Ishikawa (cell line): Measurements from ENCODE around the gene PCK1.

Source experiments
- CEBPB ChIP-seq: IDR thresholded peaks from 2 replicates; pipeline ENCODE4 v1.6.1; 2012
- CREB1 ChIP-seq: IDR thresholded peaks from 2 replicates; pipeline ENCODE4 v1.6.1; 2012; ENCODE audit warnings: low read depth
- EGR1 ChIP-seq: IDR thresholded peaks from 2 replicates; pipeline ENCODE4 v1.6.1; 2012
- EP300 ChIP-seq: IDR thresholded peaks from 2 replicates; pipeline ENCODE4 v1.6.1; 2012; ENCODE audit warnings: borderline replicate concordance
- FOXM1 ChIP-seq: IDR thresholded peaks from 2 replicates; pipeline ENCODE4 v1.6.1; 2012; ENCODE audit warnings: low read depth, borderline replicate concordance
- NFIC ChIP-seq: IDR thresholded peaks from 2 replicates; pipeline ENCODE4 v1.6.1; 2012
- RAD21 ChIP-seq: IDR thresholded peaks from 2 replicates; pipeline ENCODE4 v1.6.1; 2012; ENCODE audit warnings: low read depth
- TAF1 ChIP-seq: IDR thresholded peaks from 2 replicates; pipeline ENCODE4 v1.6.1; 2012; ENCODE audit warnings: low read depth, mild to moderate bottlenecking
- TCF12 ChIP-seq: IDR thresholded peaks from 2 replicates; pipeline ENCODE4 v1.6.1; 2012; ENCODE audit warnings: low read depth
- TEAD4 ChIP-seq: IDR thresholded peaks from 2 replicates; pipeline ENCODE4 v1.6.1; 2012
- YY1 ChIP-seq: IDR thresholded peaks from 2 replicates; pipeline ENCODE4 v1.6.1; 2012; ENCODE audit warnings: low read depth
- ZBTB7A ChIP-seq: IDR thresholded peaks from 2 replicates; pipeline ENCODE4 v1.6.1; 2012; ENCODE audit warnings: low read depth
- TF ChIP-seq, protein P1 (sequence below): IDR thresholded peaks from 2 replicates; pipeline ENCODE4 v1.6.1; 2012
- TF ChIP-seq, protein P2 (sequence below): IDR thresholded peaks from 2 replicates; pipeline ENCODE4 v1.6.1; 2012
- TF ChIP-seq, protein P3 (sequence below): IDR thresholded peaks from 2 replicates; pipeline ENCODE4 v1.6.1; 2012; ENCODE audit warnings: low read depth, mild to moderate bottlenecking

The PCK1 gene

GRCh38 chr20:57581202-57582028 is 20.5 kb downstream of the PCK1 start:
- no peak for TF ChIP-seq CEBPB
- TF ChIP-seq, protein P1, sequence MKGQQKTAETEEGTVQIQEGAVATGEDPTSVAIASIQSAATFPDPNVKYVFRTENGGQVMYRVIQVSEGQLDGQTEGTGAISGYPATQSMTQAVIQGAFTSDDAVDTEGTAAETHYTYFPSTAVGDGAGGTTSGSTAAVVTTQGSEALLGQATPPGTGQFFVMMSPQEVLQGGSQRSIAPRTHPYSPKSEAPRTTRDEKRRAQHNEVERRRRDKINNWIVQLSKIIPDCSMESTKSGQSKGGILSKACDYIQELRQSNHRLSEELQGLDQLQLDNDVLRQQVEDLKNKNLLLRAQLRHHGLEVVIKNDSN = 0 out of 2 replicates have a peak, but pooled peaks have one; percentile 27

- no peak for TF ChIP-seq CREB1
- TF ChIP-seq NFIC = no peak
- TF ChIP-seq ZBTB7A = no peak
- TF ChIP-seq, protein P2, sequence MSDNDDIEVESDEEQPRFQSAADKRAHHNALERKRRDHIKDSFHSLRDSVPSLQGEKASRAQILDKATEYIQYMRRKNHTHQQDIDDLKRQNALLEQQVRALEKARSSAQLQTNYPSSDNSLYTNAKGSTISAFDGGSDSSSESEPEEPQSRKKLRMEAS = no peak
- no peak for TF ChIP-seq EP300
- no peak for TF ChIP-seq CEBPB
- no peak for TF ChIP-seq TAF1
- TF ChIP-seq, protein P1 = no peak
- no peak for TF ChIP-seq YY1
- no peak for TF ChIP-seq TEAD4
- TF ChIP-seq FOXM1 = no peak
- TF ChIP-seq, protein P3, sequence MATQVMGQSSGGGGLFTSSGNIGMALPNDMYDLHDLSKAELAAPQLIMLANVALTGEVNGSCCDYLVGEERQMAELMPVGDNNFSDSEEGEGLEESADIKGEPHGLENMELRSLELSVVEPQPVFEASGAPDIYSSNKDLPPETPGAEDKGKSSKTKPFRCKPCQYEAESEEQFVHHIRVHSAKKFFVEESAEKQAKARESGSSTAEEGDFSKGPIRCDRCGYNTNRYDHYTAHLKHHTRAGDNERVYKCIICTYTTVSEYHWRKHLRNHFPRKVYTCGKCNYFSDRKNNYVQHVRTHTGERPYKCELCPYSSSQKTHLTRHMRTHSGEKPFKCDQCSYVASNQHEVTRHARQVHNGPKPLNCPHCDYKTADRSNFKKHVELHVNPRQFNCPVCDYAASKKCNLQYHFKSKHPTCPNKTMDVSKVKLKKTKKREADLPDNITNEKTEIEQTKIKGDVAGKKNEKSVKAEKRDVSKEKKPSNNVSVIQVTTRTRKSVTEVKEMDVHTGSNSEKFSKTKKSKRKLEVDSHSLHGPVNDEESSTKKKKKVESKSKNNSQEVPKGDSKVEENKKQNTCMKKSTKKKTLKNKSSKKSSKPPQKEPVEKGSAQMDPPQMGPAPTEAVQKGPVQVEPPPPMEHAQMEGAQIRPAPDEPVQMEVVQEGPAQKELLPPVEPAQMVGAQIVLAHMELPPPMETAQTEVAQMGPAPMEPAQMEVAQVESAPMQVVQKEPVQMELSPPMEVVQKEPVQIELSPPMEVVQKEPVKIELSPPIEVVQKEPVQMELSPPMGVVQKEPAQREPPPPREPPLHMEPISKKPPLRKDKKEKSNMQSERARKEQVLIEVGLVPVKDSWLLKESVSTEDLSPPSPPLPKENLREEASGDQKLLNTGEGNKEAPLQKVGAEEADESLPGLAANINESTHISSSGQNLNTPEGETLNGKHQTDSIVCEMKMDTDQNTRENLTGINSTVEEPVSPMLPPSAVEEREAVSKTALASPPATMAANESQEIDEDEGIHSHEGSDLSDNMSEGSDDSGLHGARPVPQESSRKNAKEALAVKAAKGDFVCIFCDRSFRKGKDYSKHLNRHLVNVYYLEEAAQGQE = no peak
- TF ChIP-seq TCF12 = no peak
- no peak for TF ChIP-seq EGR1
Observed at GRCh38 chr20:57582029-57582378, 21.1 kb downstream of the PCK1 start.

GRCh38 chr20:57582432-57583288 is 21.8 kb downstream of the PCK1 start:
- no peak for TF ChIP-seq TCF12
- no peak for TF ChIP-seq EP300
- no peak for TF ChIP-seq FOXM1
- TF ChIP-seq, protein P3 = no peak
- TF ChIP-seq, protein P1 = peak; percentile 55

DNA sequence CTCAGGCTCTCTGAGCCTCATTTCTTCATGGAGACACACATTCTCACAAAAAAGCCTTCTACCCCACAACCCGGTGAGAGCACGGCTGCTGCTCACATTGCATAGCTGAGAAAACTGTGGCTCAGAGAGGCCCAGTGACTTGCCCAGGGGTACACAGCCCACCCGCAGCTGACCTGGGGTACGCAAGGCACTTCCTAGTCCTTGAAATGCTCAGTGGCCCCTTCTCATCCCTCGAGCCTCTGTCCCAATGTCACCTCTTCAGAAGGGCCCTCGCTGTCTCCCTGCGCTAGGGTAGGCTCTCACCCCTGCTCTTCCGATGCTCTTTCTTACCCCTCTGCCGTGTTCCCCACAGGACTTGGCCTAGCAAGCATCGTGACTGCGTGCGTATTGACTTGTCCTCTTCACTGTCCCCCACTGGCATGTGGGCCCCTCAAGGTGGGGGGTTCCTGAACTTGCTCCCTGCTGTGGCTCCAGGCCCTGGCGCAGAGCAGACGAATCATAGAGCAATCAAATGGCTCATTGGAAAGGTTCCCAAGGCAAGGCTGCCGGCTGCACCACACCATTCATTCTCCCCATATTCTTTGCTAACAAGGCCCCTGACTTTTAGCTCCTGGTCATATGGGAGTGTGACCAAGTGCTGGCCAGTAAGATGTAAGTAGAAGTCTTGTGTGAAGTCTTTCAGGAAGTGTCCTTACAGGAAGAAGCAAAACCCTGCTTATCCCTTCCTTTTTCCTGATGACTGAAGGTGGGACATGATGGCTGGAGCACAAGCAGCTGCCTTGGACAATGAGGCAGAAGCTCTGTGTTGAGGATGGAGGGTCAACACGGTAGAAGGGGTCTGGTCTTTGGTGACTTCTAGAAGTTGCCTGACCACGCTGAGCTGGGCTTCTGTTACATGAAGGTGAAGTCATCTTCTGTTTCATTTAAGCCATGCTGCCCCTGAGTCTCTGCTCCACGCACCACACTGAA is 22.7 kb downstream of the PCK1 start:
- TF ChIP-seq EP300 (no peak), TCF12 (no peak), TAF1 (no peak), NFIC (no peak), YY1 (no peak), RAD21 (no peak), CEBPB (no peak), ZBTB7A (no peak), EGR1 (no peak), TEAD4 (no peak)
- TF ChIP-seq, protein P1 = no peak
- TF ChIP-seq, protein P2 = no peak
- TF ChIP-seq, protein P3 = no peak
